GM12873 (cell line): ENCODE data around the gene ORAI1.

Source experiments
- CTCF ChIP-seq: IDR thresholded peaks from 2 replicates; pipeline ENCODE4 v1.5.1; 2012; ENCODE audit warnings: low read depth, mild to moderate bottlenecking, moderate library complexity, low read length, control low read depth; ENCODE audit not compliant: insufficient read depth; ENCODE audit errors: missing control alignments

Gene ORAI1

GRCh38 chr12:121648458-121649028 is 22.2 kb downstream of the ORAI1 start:
- no peak for TF ChIP-seq CTCF

GRCh38 chr12:121649322-121649721 is 23.0 kb downstream of the ORAI1 start:
- no peak for TF ChIP-seq CTCF

GRCh38 chr12:121649819-121650353 is 23.6 kb downstream of the ORAI1 start:
- TF ChIP-seq CTCF: no peak

GRCh38 chr12:121651320-121651719 is 25.0 kb downstream of the ORAI1 start:
- TF ChIP-seq CTCF: no peak

- peak; percentile 5 for TF ChIP-seq CTCF
Observed at GRCh38 chr12:121652767-121653497, 26.6 kb downstream of the ORAI1 start.

GRCh38 chr12:121653999-121654398 is 27.7 kb downstream of the ORAI1 start:
- no peak for TF ChIP-seq CTCF

GRCh38 chr12:121656122-121656521 is 29.8 kb downstream of the ORAI1 start:
- TF ChIP-seq CTCF: no peak
